HG02763 (cell line): ENCODE results near the gene SARNP.

Experiments used
- ATAC-seq: cut with Tn5 transposase; IDR thresholded peaks from one replicate; pipeline ENCODE4 v1.9.1; 2021; ENCODE audit warnings: mild to moderate bottlenecking, moderate library complexity; ENCODE audit not compliant: unreplicated experiment

The SARNP gene

DNA sequence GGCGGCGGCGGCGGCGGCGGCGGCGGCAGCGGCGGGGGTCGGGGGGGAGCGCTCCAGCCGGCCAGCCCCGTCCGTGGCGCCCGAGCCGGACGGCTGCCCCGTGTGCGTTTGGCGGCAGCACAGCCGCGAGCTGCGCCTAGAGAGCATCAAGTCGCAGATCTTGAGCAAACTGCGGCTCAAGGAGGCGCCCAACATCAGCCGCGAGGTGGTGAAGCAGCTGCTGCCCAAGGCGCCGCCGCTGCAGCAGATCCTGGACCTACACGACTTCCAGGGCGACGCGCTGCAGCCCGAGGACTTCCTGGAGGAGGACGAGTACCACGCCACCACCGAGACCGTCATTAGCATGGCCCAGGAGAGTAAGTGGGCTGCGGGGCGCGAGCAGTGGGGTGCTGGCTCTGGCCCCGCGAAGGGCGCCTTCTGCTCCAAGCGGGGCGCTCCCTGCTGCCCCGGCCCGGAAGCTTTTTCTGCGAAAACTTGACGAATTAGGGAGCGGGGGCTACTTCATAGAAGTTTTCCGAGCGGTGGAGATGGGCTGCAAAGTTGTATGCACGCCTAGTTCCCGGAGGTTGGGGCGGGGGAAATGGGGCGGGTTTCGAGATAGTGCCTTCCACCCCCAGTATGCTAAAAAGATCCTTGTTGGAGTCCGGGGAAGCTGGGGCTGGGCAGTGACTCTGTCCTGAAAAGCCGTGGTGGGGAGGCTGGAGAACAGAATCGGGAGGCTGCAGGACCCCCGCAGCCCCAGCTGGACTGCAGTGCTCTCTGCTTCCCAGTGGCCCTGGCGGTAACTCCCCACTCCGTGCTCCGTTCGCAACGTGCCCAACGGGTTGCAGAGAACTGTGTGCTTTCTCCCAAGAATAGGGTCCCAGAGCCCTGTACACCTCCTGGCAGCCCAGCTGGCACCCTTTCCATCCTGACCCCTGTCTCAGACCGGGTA is 73.9 kb downstream of the SARNP start:
- ATAC-seq = peak; percentile 35

- peak; percentile 20 for ATAC-seq
Observed at GRCh38 chr12:55742719-55743405, 74.7 kb downstream of the SARNP start, which contains the start of gene GDF11. Gene GDF11 (plus strand): TSS chr12:55743122. CDS start chr12:55743317, 195 bp downstream.

- ATAC-seq = no peak
Observed at GRCh38 chr12:55741931-55742680, 75.4 kb downstream of the SARNP start.

GRCh38 chr12:55739025-55739378 is 78.5 kb downstream of the SARNP start:
- no peak for ATAC-seq

GRCh38 chr12:55738123-55739024 is 79.2 kb downstream of the SARNP start:
- peak; percentile 80 for ATAC-seq

GRCh38 chr12:55737581-55738122 is 79.9 kb downstream of the SARNP start:
- ATAC-seq = no peak

- no peak for ATAC-seq
Observed at GRCh38 chr12:55736780-55737580, 80.5 kb downstream of the SARNP start.

DNA sequence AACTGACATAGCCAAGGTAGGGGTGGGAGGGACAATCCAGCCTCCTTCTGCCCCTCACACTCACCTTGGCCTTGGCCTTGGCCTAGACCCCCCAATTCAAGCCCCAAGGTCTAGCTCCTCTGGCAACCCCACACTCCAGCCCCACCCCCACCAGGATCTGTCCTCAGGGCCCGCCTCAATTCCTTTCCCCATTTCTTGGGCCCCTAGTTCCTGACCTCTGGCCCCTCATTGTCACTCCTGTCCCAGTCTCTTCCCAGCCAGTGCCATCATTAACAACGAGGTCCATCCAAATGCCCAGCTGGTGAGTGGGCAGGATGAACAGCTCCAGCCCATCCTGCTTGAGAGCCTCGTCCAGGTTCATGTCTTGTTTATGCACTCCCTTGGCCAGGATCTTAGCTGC is 81.4 kb downstream of the SARNP start:
- no peak for ATAC-seq

GRCh38 chr12:55734595-55734994 is 82.9 kb downstream of the SARNP start:
- ATAC-seq = no peak

- ATAC-seq = no peak
Observed at GRCh38 chr12:55733858-55734257, 83.7 kb downstream of the SARNP start.

- ATAC-seq = no peak
Observed at GRCh38 chr12:55733021-55733555, 84.4 kb downstream of the SARNP start.

GRCh38 chr12:55732288-55732687 is 85.2 kb downstream of the SARNP start:
- no peak for ATAC-seq

DNA sequence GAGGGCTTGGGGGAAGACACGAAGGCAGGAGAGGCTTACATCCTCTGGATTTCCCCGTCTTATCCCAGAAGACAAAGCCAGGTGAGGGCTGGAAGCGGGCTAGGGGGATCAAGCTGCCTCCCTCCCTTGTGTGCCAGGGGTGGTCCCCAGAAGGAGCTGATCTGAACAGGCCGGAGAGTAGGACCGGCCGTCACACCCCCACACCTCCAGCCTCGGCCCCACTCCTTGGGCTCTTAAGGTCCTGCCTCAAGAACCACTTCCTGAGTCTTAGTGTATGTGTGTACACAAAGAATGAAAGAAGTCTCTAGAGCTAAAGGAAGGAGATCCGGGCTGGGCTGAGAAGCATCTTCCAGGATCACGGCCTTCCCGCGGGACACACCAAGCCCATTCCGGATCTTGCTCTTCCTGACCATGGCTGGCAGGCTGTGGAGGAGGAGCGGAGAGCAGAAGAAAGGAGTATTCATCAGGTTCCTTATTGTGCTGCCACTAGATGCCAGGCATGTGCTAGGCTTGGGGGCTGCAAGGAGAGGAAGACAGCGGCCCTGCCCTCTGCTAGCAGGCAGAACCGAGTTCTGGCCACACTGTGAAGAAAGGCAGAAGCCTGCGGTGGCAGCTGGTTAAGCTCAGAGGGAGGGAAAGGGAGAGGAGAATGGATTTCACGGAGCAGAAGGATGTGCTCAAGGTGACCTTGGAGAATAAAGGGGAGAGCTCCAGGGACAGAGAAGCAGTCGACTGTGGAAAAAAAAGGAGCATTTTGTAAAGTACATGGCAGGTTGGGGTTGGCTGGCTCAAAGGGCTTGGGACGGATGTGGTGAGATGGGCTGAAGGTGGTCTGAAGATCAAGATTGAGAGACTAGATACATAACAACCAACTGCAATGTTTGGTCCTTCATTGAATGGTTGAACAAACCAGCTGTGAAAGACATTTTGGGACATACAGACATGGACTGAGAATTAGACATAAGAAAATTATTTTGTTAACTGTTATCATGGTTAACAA is 87.4 kb downstream of the SARNP start:
- ATAC-seq = peak; percentile 38

DNA sequence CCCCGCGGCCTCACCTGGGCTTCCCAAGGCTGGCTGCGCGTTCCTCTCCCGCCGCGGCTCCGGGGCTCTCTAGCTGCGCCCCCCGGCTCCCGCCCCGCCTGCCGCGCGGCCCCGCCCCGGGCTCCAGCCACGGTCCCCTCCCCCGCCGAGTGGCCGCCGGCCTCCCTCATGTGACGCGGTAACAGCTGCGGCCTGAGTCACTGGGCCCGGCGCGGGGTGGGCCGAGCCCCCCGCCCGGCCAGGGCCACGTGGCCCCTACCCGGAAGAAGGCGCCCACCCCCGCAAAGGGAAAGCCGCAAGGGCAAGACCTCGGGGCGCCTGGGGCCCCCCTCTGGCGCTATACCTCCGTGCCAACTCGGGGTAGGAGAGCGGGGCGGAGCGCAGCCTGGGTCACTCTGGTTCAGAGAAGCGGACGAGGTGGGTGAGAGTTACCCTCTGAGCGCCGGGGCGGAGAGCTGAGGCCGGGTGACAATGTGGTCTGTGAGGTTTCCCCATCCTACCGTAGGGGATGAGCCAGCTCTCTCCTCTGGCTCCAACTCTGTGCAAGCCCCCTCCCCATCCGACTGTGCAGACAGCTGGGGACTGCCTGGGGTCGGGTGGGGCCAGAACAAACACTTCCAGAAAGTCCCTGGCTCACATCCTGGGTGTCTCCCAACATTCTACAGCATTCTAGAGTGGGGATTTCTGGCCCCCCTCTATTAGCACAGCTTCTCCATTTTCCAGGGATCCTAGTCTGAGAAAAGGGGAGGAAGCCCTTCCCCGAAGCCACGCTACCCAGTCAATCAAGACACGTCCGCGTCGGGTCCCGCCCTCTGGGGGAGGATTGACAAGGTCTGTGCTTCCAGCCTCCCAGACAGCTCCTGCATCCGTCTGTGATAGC is 88.3 kb downstream of the SARNP start, which contains the start of gene CD63:
CD63 (minus strand) TSS at position 71 of the 880 bp plus-strand sequence. CDS start 668 bp downstream, outside the sequence.
- peak; percentile 71 for ATAC-seq

DNA sequence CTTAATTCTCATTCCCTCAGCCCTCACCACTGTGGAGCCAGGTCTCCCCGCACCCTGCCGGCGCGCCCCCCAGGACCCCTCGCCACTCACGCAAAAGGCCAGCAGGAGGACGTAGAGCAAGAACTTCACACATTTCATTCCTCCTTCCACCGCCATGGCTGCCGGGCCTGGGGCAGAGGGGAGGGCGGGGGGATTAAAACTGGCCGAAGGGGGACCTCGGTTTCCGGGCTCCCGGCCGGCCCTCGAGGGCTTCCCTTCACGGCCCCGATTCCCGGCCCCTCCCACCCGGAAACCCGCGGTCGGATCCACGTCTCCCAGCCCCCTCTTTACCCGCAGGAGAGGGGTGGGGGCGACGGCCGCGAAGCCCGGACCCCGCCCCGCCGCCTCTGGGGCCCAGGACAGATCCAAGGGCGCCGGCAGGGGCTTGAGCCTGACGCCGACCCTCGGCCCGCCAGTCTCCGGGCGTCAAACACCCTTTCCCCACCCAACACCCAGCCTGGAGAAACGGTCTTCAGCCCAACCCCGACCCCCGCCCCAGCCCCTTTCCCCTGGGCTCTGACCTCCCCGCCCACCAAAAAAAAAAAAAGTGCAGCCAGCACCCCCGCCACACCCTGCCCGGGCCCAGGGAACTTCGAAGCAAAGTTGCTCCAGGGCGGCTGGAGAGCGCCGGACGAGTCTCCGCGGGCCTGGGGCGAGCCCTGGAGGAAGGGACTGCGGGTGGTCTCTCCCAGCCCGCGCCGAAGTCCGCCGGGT is 89.2 kb downstream of the SARNP start:
- no peak for ATAC-seq

DNA sequence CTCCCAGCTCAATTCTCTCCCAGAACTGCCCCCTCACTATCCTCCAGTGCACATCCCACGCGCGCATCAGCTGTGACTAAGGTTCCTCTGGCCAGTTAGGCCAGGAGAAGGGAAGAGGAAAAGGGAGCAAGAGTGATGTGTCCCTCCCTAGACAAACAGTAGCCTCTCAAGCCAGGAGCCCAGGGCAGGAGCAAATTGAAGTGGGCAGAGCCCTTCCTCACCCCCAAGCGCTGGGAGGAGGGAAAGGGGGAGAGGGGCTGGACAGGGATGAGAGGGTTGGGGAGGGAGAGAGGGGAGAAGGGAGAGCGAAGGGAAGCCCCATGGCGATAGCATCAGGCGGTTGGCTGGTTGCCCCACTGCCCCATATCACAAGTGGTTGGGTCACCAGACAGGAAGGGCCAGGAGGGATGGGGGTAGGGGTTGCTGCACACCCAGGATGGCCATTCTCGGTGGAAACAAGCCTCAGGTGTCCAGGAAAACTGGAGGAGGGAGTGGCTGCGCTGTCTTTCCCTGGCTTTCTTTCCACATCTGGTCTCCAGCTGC is 89.8 kb downstream of the SARNP start:
- ATAC-seq = no peak
